ENCODE data around the gene SLC27A2. TPM values are rescaled to one million over a fixed set of nuclear protein-coding genes. Genes with fewer than 3 reads are reported as not detected.
"Not testable (repeated sequence)": the region's sequence is repeated elsewhere in the genome, so short reads cannot be mapped to it uniquely, and the experiment has no call there.

The SLC27A2 gene
- total RNA-seq, 4 donors from 2014 or later, result 0.72 to 10.2 (median 5.9) TPM

- peaks cover 6% of the 10 kb centered on the region for H3K4me1 ChIP-seq
- no peaks in the 10 kb centered on the region for H3K36me3 ChIP-seq
- WGBS, result 33% methylated on average over 1 of the region's 1 CpG
- no peak overlapping the region for H3K27ac ChIP-seq
- H3K9me3 ChIP-seq, result no peaks in the 10 kb centered on the region
- H3K27me3 ChIP-seq, result no peaks in the 10 kb centered on the region
- TF ChIP-seq EP300 (IDR thresholded peaks at IDR 0.05) (no peak), POLR2A (IDR thresholded peaks at IDR 0.05) (no peak), POLR2AphosphoS5 (IDR thresholded peaks at IDR 0.05) (no peak), CTCF (IDR thresholded peaks at IDR 0.05) (no peak)
- no peak overlapping the region for H3K4me3 ChIP-seq
- DNase-seq (ENCODE audit: low spot score in 2 of 2), result no peak
Observed at GRCh38 chr15:50149090-50149489, 32.9 kb upstream of the SLC27A2 start.

- TF ChIP-seq POLR2A (IDR thresholded peaks at IDR 0.05), result no peak
- no peak for TF ChIP-seq EP300 (IDR thresholded peaks at IDR 0.05)
- TF ChIP-seq POLR2AphosphoS5 (IDR thresholded peaks at IDR 0.05), result no peak
- no peak for TF ChIP-seq CTCF (IDR thresholded peaks at IDR 0.05)
- Histone ChIP-seq H3K27me3 (no peaks in the 10 kb centered on the region), H3K27ac (no peak overlapping the region), H3K9me3 (no peaks in the 10 kb centered on the region), H3K4me1 (peaks cover 2% of the 10 kb centered on the region), H3K36me3 (no peaks in the 10 kb centered on the region), H3K4me3 (no peak overlapping the region)
- DNase-seq (ENCODE audit: low spot score in 2 of 2), result no peak
- 86% methylated on average over 3 of the region's 3 CpGs for WGBS
Observed at GRCh38 chr15:50150349-50150748, 31.6 kb upstream of the SLC27A2 start.

GRCh38 chr15:50150851-50151250, 31.1 kb upstream of the SLC27A2 start:
- H3K27me3 ChIP-seq, result no peaks in the 10 kb centered on the region
- no peaks in the 10 kb centered on the region for H3K9me3 ChIP-seq
- no peak for DNase-seq (ENCODE audit: low spot score in 2 of 2)
- no peak for TF ChIP-seq CTCF (IDR thresholded peaks at IDR 0.05)
- TF ChIP-seq POLR2A (IDR thresholded peaks at IDR 0.05), result no peak
- no peak for TF ChIP-seq POLR2AphosphoS5 (IDR thresholded peaks at IDR 0.05)
- no peak for TF ChIP-seq EP300 (IDR thresholded peaks at IDR 0.05)
- H3K4me1 ChIP-seq, result no peaks in the 10 kb centered on the region
- no peak overlapping the region for H3K4me3 ChIP-seq
- H3K27ac ChIP-seq, result no peak overlapping the region
- no peaks in the 10 kb centered on the region for H3K36me3 ChIP-seq

- Histone ChIP-seq H3K27me3 (no peaks in the 10 kb centered on the region), H3K4me1 (no peaks in the 10 kb centered on the region), H3K9me3 (no peaks in the 10 kb centered on the region), H3K36me3 (no peaks in the 10 kb centered on the region), H3K27ac (no peak overlapping the region), H3K4me3 (no peak overlapping the region)
- no peak for TF ChIP-seq EP300 (IDR thresholded peaks at IDR 0.05)
- TF ChIP-seq POLR2A (IDR thresholded peaks at IDR 0.05), result no peak
- no peak for TF ChIP-seq POLR2AphosphoS5 (IDR thresholded peaks at IDR 0.05)
- WGBS, result 97% methylated on average over 2 of the region's 2 CpGs
- DNase-seq (ENCODE audit: low spot score in 2 of 2), result no peak
Observed at GRCh38 chr15:50151476-50151875, 30.5 kb upstream of the SLC27A2 start.

GRCh38 chr15:50158236-50158635, 23.8 kb upstream of the SLC27A2 start:
- H3K4me1 ChIP-seq; DNase-seq (ENCODE audit: low spot score in 2 of 2); H3K4me3 ChIP-seq; H3K27ac ChIP-seq; H3K36me3 ChIP-seq; H3K9me3 ChIP-seq; H3K27me3 ChIP-seq: not testable (repeated sequence)
- WGBS, result 95% methylated on average over 18 of the region's 28 CpGs

- Histone ChIP-seq H3K36me3 (no peaks in the 10 kb centered on the region), H3K4me1 (no peaks in the 10 kb centered on the region)
Observed at GRCh38 chr15:50162969-50163718, 18.9 kb upstream of the SLC27A2 start.

More at GRCh38 chr15:50162969-50163718, 18.9 kb upstream of the SLC27A2 start:
- no peak for DNase-seq (ENCODE audit: low spot score in 2 of 2)
- TF ChIP-seq POLR2AphosphoS5 (IDR thresholded peaks at IDR 0.05), result no peak
- TF ChIP-seq CTCF (IDR thresholded peaks at IDR 0.05), result no peak
- no peak for TF ChIP-seq EP300 (IDR thresholded peaks at IDR 0.05)
- no peak for TF ChIP-seq POLR2A (IDR thresholded peaks at IDR 0.05)
- no peaks in the 10 kb centered on the region for H3K9me3 ChIP-seq
- H3K4me3 ChIP-seq, result no peak overlapping the region
- WGBS, result 83% methylated on average over 2 of the region's 2 CpGs
- H3K27me3 ChIP-seq, result no peaks in the 10 kb centered on the region
- H3K27ac ChIP-seq, result no peak overlapping the region
